Epithelial cell of esophagus (primary cell): ENCODE measurements around the gene ZMIZ1.

Source experiments
- DNase-seq: peaks from one replicate; pipeline ENCODE4 v3.0.0; 2010; ENCODE audit warnings: low read depth
- H3K4me3 ChIP-seq: 2 replicates; pipeline ENCODE4 v1.5.1; 2011; ENCODE audit warnings: mild to moderate bottlenecking, low read length, control low read depth
- TF ChIP-seq, protein P1 (sequence below): IDR thresholded peaks from 2 replicates; pipeline ENCODE4 v1.5.1; 2011; ENCODE audit warnings: low read depth, mild to moderate bottlenecking, low read length, control low read depth, inconsistent platforms; ENCODE audit not compliant: insufficient read depth; ENCODE audit errors: missing control alignments

The ZMIZ1 gene

DNA sequence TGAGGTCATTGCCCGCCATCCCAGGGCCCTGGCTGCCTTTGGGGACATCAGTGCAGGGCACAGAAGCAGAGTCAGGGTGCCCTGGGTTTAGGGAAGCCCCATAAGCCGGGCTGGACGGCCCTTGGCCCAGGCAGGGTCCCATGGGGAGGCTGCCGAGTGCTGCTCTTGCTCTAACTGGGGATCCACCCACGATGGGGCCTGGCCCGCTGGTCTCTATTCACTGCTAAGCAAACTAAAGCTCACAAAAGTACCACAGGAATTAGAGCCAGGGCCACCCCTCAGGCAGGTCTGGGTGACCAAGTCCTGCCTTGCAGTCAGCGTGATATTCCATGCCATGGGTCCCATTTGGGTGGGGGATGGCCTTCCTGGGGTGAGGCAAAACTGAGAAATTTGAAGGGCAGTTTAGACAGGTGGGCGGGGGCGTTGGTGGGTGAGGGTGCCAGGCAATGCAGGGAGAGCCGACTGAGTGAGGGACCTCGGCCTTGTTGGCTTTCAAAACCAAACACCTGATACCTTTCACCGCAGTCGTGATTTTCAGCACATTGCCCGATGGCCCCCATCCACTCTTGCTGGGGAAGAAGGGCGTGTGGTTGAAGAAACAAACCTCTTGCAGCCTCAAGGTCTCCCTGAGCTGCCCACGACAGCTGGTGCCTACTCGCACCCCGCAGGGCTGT lies 185.7 kb downstream of the ZMIZ1 start:
- TF ChIP-seq, protein P1, sequence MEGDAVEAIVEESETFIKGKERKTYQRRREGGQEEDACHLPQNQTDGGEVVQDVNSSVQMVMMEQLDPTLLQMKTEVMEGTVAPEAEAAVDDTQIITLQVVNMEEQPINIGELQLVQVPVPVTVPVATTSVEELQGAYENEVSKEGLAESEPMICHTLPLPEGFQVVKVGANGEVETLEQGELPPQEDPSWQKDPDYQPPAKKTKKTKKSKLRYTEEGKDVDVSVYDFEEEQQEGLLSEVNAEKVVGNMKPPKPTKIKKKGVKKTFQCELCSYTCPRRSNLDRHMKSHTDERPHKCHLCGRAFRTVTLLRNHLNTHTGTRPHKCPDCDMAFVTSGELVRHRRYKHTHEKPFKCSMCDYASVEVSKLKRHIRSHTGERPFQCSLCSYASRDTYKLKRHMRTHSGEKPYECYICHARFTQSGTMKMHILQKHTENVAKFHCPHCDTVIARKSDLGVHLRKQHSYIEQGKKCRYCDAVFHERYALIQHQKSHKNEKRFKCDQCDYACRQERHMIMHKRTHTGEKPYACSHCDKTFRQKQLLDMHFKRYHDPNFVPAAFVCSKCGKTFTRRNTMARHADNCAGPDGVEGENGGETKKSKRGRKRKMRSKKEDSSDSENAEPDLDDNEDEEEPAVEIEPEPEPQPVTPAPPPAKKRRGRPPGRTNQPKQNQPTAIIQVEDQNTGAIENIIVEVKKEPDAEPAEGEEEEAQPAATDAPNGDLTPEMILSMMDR, result no peak
- H3K4me3 ChIP-seq, result no peak overlapping the region
- no peak for DNase-seq

DNA sequence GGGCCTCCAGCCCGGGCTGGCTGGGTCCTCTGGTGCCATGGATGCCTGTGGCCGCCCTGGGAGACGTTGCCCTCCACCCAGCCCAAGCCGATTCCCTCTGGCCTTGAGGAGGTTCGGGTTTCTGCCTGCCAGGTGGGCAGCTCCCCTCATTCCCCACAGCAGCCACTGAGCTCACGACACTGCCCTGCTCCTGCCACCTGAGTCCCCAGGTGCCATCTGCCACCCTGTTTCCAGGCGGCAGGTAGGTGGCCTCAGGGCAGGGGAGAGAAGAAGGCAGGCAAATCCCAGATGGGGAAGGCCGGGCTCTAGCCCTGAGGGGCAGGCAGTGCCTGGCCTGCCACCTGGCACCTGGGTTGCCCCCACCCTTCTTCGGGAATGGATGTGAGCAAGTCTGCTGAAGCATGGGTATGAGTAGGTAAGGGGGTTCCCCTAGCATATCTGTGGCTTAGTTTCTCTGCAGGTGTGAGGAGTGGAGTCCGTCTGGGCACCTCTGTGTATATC lies 186.3 kb downstream of the ZMIZ1 start:
- no peak overlapping the region for H3K4me3 ChIP-seq
- DNase-seq, result no peak
- TF ChIP-seq, protein P1, result no peak

DNA sequence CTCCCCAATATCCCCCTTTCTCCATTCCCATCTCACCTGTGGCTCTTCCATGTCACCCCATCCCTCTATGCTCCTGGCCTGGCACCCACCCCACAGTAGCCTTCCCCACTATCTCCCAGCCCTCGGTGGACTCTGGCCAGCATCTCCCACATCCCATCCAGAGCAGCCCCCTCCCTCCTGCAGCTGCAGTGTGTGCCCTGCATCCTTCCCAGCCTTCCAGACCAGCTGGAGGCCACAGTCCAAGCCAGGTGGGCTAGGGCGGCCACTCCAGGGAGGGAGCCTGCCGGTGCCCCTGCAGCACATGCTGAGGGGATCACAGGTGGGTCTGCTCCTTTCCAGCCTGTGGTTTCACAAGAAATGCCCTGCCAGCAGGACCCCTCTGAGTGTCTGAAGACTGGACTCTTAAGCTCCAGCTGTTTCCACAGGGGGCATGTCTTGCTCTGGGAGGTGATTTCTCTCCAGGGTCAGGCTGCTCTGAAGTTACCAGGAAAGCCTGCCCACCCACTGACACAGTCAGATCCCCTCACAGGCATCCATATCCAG lies 187.6 kb downstream of the ZMIZ1 start:
- DNase-seq, result no peak
- no peak overlapping the region for H3K4me3 ChIP-seq
- TF ChIP-seq, protein P1, result no peak

DNA sequence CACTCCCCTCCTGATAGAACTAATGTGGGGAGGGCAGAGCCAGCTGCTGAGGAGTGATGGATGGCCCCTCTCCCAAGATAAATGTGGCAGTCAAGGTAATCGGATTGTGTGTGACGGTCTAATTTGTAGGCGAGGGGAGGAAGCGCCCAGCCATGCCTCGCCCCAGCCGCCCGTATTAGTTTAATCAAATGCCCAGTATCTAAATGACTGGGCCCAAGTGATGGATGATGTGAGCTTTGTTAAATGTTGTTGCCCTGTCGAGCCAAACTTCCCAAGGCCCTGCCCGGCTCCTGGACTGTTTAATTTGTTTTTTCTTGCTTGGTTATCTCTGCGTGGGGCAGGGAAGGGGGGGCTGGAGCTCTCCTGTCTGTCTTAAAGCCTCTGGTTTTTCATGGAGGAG lies 190.1 kb downstream of the ZMIZ1 start:
- TF ChIP-seq, protein P1, result no peak
- DNase-seq, result no peak
- no peak overlapping the region for H3K4me3 ChIP-seq

DNA sequence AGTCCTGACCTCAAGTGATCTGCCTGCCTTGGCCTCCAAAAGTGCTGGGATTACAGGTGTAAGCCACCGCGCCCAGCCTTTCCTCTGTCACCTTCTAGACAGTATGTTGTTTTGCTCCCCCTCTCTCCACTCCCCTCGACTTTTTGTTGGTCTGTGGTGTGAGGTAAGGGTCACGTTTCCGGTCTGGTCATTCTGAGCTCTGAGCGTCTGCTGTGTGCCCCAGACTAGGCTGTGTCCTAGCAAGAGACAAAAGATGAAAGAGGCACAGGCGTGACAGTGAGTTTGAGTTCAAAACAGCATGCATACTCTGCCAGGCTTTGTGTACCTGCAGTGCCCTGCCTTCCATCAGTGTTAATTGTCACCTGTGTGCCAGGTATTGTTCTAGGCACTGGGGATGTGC lies 191.1 kb downstream of the ZMIZ1 start:
- TF ChIP-seq, protein P1, result no peak
- no peak overlapping the region for H3K4me3 ChIP-seq
- no peak for DNase-seq

DNA sequence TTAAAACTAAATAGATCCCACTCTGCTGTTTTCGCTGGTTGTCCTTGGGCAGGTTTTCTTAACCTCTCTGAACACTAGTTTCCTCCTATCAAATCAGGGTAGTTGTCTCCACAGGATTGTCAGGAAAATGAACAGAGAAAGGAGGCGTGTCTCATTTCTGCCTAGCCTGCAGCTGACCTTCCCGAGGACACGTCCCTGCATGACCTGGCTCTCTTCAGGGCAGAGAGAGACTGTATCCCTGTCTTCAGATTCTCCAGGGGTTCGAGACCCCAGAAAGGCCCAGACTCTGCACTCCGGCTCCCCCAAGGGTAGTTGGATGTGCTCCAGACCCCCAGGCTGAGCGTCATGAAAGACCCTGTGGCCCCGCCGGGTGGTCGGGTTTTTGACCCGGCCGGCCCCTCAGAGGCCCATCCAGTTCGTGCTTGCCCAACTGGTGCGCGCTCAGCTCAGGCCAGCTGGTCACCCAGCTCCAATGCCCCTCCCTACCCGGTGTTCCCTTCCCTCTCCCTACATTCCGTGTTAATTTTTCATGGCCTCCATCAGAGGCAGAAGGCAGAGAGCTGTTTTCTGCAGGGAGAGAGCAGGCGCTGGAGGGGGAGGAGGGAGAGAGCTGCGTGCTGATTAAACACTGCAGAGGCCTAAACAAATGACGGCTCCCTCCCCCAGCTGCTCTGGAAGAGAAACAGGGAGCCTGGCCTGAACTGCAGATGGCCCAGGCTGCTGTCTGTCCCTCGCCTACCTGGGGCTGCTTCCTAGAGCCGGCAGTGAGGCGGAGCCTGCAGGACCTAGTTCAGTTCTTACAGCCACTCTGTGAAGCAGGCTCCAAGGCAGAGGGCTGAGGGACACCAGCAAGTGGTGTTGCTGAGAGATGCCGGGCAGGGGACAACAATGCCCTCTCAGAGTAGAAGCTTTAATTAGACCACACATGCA lies 192.3 kb downstream of the ZMIZ1 start:
- TF ChIP-seq, protein P1, result no peak

More for the DNA sequence above, 192.3 kb downstream of the ZMIZ1 start:
- H3K4me3 ChIP-seq, result no peak overlapping the region
- DNase-seq, result no peak
